ENCODE data around the gene SLC27A3.

Gene SLC27A3

GRCh38 chr1:153774780-153775457 is at the start of gene SLC27A3:
SLC27A3 (plus strand) TSS chr1:153775407; CDS start chr1:153775498, 91 bp downstream.
- TF ChIP-seq CTCF (conservative IDR thresholded peaks at IDR 0.05; ENCODE audit: low read depth, low read length): no peak
- Histone ChIP-seq H4K20me1 (ENCODE audit: insufficient read depth) (no peaks in the 10 kb centered on the region), H3K4me1 (ENCODE audit: low read depth, poor library complexity, severe bottlenecking) (peaks cover 4% of the 10 kb centered on the region), H3K4me3 (IDR thresholded peaks at IDR 0.05; ENCODE audit: insufficient read depth, low read depth, low read length) (peak within 1 kb of the TSS; percentile 96), H3K27ac (no peak within 1 kb of the TSS), H3K4me2 (peak within 1 kb of the TSS; percentile 82), H2AFZ (ENCODE audit: low read depth) (peak within 1 kb of the TSS; percentile 82), H3K36me3 (ENCODE audit: insufficient read depth) (no peaks in the 10 kb centered on the region), H3K9ac (no peak within 1 kb of the TSS; the same call in 1 of the 2 replicates), H3K27me3 (ENCODE audit: insufficient read depth, low read depth) (peaks cover 27% of the 10 kb centered on the region), H3K79me2 (ENCODE audit: insufficient read depth, low read depth) (no peaks in the 10 kb centered on the region)

GRCh38 chr1:153727463-153728304 is 47.5 kb upstream of the SLC27A3 start, which contains the start of gene INTS3:
INTS3 (plus strand) TSS chr1:153728050; CDS start chr1:153728635, 585 bp downstream.
- Histone ChIP-seq H3K79me2 (ENCODE audit: insufficient read depth, low read depth) (peaks cover 10% of the 10 kb centered on the region; the same call in 1 of the 2 replicates), H3K9ac (peak within 1 kb of the TSS; percentile 82), H4K20me1 (ENCODE audit: insufficient read depth) (no peaks in the 10 kb centered on the region), H3K4me1 (ENCODE audit: low read depth, poor library complexity, severe bottlenecking) (peaks cover 14% of the 10 kb centered on the region), H3K4me2 (peak within 1 kb of the TSS; percentile 99), H3K4me3 (IDR thresholded peaks at IDR 0.05; ENCODE audit: insufficient read depth, low read depth, low read length) (peak within 1 kb of the TSS; percentile 100), H3K27me3 (ENCODE audit: insufficient read depth, low read depth) (no peaks in the 10 kb centered on the region), H3K27ac (peak within 1 kb of the TSS; percentile 74), H2AFZ (ENCODE audit: low read depth) (peak within 1 kb of the TSS; percentile 88), H3K36me3 (ENCODE audit: insufficient read depth) (no peaks in the 10 kb centered on the region)
- 0 out of 2 replicates have a peak, but pooled peaks have one; percentile 42 for TF ChIP-seq CTCF (conservative IDR thresholded peaks at IDR 0.05; ENCODE audit: low read depth, low read length)

- peak overlapping the region; percentile 99 for H3K4me2 ChIP-seq
- peaks cover 10% of the 10 kb centered on the region; the same call in 1 of the 2 replicates for H3K79me2 ChIP-seq (ENCODE audit: insufficient read depth, low read depth)
- no peaks in the 10 kb centered on the region for H4K20me1 ChIP-seq (ENCODE audit: insufficient read depth)
- peak overlapping the region; percentile 82 for H3K9ac ChIP-seq
- peaks cover 14% of the 10 kb centered on the region for H3K4me1 ChIP-seq (ENCODE audit: low read depth, poor library complexity, severe bottlenecking)
- H3K36me3 ChIP-seq (ENCODE audit: insufficient read depth): no peaks in the 10 kb centered on the region
- H3K27me3 ChIP-seq (ENCODE audit: insufficient read depth, low read depth): no peaks in the 10 kb centered on the region
- H2AFZ ChIP-seq (ENCODE audit: low read depth): peak overlapping the region; percentile 88
- peak; percentile 26 for TF ChIP-seq CTCF (conservative IDR thresholded peaks at IDR 0.05; ENCODE audit: low read depth, low read length)
- H3K4me3 ChIP-seq (IDR thresholded peaks at IDR 0.05; ENCODE audit: insufficient read depth, low read depth, low read length): peak overlapping the region; percentile 100
- peak overlapping the region; percentile 74 for H3K27ac ChIP-seq
Measured at GRCh38 chr1:153728305-153729066, 46.7 kb upstream of the SLC27A3 start.

- Histone ChIP-seq H3K4me1 (ENCODE audit: low read depth, poor library complexity, severe bottlenecking) (peaks cover 14% of the 10 kb centered on the region), H3K79me2 (ENCODE audit: insufficient read depth, low read depth) (peaks cover 10% of the 10 kb centered on the region; the same call in 1 of the 2 replicates), H3K9ac (no peak overlapping the region)
Measured at GRCh38 chr1:153730468-153730988, 44.7 kb upstream of the SLC27A3 start.

More at GRCh38 chr1:153730468-153730988, 44.7 kb upstream of the SLC27A3 start:
- Histone ChIP-seq H3K27me3 (ENCODE audit: insufficient read depth, low read depth) (no peaks in the 10 kb centered on the region), H3K4me3 (IDR thresholded peaks at IDR 0.05; ENCODE audit: insufficient read depth, low read depth, low read length) (no peak overlapping the region), H3K4me2 (no peak overlapping the region), H3K27ac (no peak overlapping the region), H2AFZ (ENCODE audit: low read depth) (no peak overlapping the region), H4K20me1 (ENCODE audit: insufficient read depth) (no peaks in the 10 kb centered on the region), H3K36me3 (ENCODE audit: insufficient read depth) (no peaks in the 10 kb centered on the region)
- TF ChIP-seq CTCF (conservative IDR thresholded peaks at IDR 0.05; ENCODE audit: low read depth, low read length): no peak

All from KMS-11 (cell line).